ENCODE results near the gene SATB1. TPM values are rescaled to one million over a fixed set of nuclear protein-coding genes. Genes with fewer than 3 reads are reported as not detected.

The SATB1 gene
- total and polyA plus RNA-seq, 8 donors, result 7.7 to 168 (median 54.5) TPM

GRCh38 chr3:18409266-18409665 lies 15.9 kb downstream of the SATB1 start:
- Histone ChIP-seq H3K9me3 (no peaks in the 10 kb centered on the region), H3K4me3 (no peak overlapping the region), H3K27me3 (no peaks in the 10 kb centered on the region), H3K4me1 (peaks cover 0 to 9% (median 3%) of the 10 kb centered on the region in 4 donors), H3K36me3 (peaks cover 0 to 46% (median 21%) of the 10 kb centered on the region in 4 donors), H3K27ac (no peak overlapping the region)
- TF ChIP-seq CTCF (IDR thresholded peaks at IDR 0.05), result no peak
- no peak for TF ChIP-seq POLR2A (IDR thresholded peaks at IDR 0.05)
- no peak for TF ChIP-seq POLR2AphosphoS5 (IDR thresholded peaks at IDR 0.05)
- TF ChIP-seq EP300 (IDR thresholded peaks at IDR 0.05), result no peak
- intact Hi-C loops (cut with DNase I; ENCODE audit: low total_unique reads), result no loop called here
- 78 to 88% (median 85%) methylated on average over 2 of the region's 2 CpGs for WGBS, 5 donors
- DNase-seq, result no peak

DNA sequence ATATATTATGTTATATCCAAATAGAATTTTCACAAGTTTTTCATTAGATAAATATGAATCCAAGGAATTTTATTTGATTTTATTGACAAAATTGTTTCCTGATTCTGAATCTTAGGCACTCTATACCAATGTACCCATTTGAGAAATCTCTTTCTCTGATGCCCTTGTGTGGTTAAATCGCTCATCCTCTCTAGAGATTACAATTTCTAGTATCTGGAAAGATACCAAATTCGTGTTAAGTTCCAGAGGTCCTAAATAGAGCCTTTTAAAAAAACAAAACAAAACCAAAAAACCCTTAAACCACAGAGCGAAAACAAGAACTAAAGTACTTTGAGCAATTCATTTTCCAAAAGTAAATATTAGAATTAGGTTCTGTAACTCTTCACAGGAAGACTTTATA lies 20.0 kb downstream of the SATB1 start:
- Histone ChIP-seq H3K4me1 (peaks cover 0 to 38% (median 10%) of the 10 kb centered on the region in 4 donors), H3K27me3 (no peaks in the 10 kb centered on the region), H3K9me3 (no peaks in the 10 kb centered on the region), H3K4me3 (no peak overlapping the region), H3K36me3 (peaks cover 0 to 15% (median 0%) of the 10 kb centered on the region in 4 donors), H3K27ac (no peak overlapping the region)
- TF ChIP-seq POLR2AphosphoS5 (IDR thresholded peaks at IDR 0.05), result no peak
- no peak for TF ChIP-seq POLR2A (IDR thresholded peaks at IDR 0.05)
- TF ChIP-seq CTCF (IDR thresholded peaks at IDR 0.05), result no peak
- no peak for TF ChIP-seq EP300 (IDR thresholded peaks at IDR 0.05)
- intact Hi-C loops (cut with DNase I; ENCODE audit: low total_unique reads), result no loop called here
- no peak for DNase-seq
- 62 to 79% (median 72%) methylated on average over 3 of the region's 3 CpGs for WGBS, 5 donors

DNA sequence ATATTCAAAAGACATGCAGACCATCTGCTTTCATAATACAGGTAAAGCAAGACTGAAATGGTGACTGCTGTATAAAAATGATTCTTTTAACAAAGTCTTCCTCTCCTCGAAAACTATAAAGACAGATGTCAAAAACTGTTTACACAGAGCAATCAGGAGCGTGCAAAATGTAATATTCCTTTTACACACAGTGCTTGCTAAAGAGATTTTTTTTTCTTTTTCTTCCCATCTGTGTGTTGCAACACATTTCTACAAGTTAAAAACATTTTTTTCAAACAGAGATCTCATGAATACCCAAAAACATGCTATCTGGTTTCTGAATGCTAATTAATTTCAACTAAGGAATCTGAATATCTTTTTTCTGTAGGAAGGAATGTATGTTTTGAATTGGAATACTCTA lies 22.1 kb downstream of the SATB1 start:
- intact Hi-C loops (cut with DNase I; ENCODE audit: low total_unique reads), result no loop called here
- Histone ChIP-seq H3K4me3 (no peak overlapping the region), H3K4me1 (peaks cover 0 to 38% (median 10%) of the 10 kb centered on the region in 4 donors), H3K9me3 (no peaks in the 10 kb centered on the region), H3K36me3 (peaks cover 0 to 7% (median 0%) of the 10 kb centered on the region in 4 donors), H3K27me3 (no peaks in the 10 kb centered on the region), H3K27ac (no peak overlapping the region)
- DNase-seq, result no peak
- 68 to 82% (median 77%) methylated on average over 2 of the region's 2 CpGs for whole genome bisulfite sequencing, 5 donors
- TF ChIP-seq CTCF (IDR thresholded peaks at IDR 0.05) (no peak), POLR2AphosphoS5 (IDR thresholded peaks at IDR 0.05) (no peak), POLR2A (IDR thresholded peaks at IDR 0.05) (no peak), EP300 (IDR thresholded peaks at IDR 0.05) (no peak)

- TF ChIP-seq POLR2A (IDR thresholded peaks at IDR 0.05) (no peak), EP300 (IDR thresholded peaks at IDR 0.05) (no peak), CTCF (IDR thresholded peaks at IDR 0.05) (no peak), POLR2AphosphoS5 (IDR thresholded peaks at IDR 0.05) (no peak)
- H3K36me3 ChIP-seq, result peaks cover 0 to 5% (median under 1%) of the 10 kb centered on the region in 4 donors
- no peak for DNase-seq
- no peaks in the 10 kb centered on the region for H3K27me3 ChIP-seq
- H3K4me1 ChIP-seq, result peaks cover 0 to 38% (median 10%) of the 10 kb centered on the region in 4 donors
- H3K9me3 ChIP-seq, result no peaks in the 10 kb centered on the region
- no peak overlapping the region for H3K4me3 ChIP-seq
- intact Hi-C loops (cut with DNase I; ENCODE audit: low total_unique reads), result no loop called here
- 46 to 63% (median 55%) methylated on average over 3 of the region's 3 CpGs for WGBS, 5 donors
- no peak overlapping the region for H3K27ac ChIP-seq
Measured at GRCh38 chr3:18402239-18402799, 22.8 kb downstream of the SATB1 start.
